Epithelial cell of prostate (primary cell): ENCODE measurements around the gene FAM83D.

Experiments
- DNase-seq: peaks from one replicate; pipeline ENCODE4 v3.0.0-alpha.2; 2011; ENCODE audit warnings: low read depth, low spot score
- H3K27ac ChIP-seq: fragments of 450-650 bp; 2 replicates; pipeline ENCODE4 v1.5.1; 2017; ENCODE audit warnings: mild to moderate bottlenecking

FAM83D gene

GRCh38 chr20:38893565-38894090, 32.6 kb upstream of the FAM83D start:
- no peak overlapping the region for H3K27ac ChIP-seq
- no peak for DNase-seq

DNA sequence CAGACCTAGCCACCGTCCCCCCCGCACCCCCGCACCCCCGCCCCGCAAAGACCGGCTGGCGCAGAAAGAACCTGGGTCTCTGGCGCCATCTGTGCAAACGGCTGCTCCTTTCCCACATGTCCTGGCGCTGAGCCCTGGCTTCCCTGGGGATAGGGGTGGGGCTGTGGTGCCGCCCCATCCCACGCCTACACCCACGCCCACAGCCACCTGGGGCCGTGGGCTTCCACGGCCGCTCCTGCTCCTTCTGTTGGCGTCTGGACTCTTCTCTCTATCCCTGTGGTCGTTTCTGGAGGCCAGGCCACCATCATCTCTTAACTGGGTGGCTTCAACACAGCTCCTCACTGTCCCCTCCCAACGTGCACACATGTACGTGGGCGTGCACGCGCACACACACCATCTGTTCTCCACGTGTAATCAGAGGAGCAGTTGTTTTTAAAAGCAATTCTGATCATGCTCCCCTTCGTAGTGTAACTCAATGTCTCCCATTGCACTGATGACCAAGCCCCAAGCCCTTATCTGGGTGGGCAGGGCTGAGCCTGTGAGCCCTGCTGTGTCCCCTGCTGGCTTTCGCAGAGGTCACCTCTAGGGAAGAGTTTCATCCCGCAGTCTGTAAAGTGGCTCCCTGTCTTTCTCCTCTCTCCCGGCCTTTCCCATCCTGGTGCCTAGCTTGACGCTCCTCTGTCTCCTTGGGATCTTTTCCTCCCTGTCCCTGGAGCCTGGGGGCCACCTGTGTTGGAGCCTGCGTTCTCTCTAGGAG, 31.9 kb upstream of the FAM83D start:
- no peak overlapping the region for H3K27ac ChIP-seq
- no peak for DNase-seq

- H3K27ac ChIP-seq, result no peak overlapping the region
- no peak for DNase-seq
These were observed 30.9 kb upstream of the FAM83D start for GRCh38 chr20:38895098-38895949.

DNA sequence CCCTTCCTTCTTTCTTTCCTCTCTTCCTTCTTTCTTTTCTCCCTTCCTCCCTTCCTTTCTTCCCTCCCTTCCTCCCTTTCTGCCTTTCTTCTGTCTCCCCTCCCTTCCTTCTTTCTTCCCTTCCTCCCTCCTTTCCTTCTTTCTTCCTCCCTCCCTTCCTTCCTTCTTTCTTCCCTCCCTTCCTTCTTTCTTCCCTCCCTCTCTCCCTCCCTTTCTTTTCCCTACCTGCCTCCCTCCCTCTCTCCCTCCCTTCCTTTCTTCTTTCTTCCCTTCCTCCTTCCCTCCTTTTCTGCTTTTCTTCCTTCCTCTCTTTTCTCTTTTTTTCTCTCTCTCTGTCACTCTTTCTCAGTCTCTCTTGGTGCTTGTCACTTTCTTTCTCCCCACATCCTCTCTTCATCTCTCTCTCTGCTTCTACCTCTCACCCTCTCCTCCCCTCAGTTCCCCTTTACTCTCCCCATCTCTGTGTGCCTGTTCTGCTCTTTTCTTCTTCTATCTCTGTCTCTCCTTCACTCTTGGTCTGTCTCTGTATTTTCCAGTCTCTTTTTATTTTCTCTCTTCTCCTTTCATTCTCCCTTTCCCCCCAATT, 30.1 kb upstream of the FAM83D start:
- H3K27ac ChIP-seq, result no peak overlapping the region
- no peak for DNase-seq

- DNase-seq, result no peak
- H3K27ac ChIP-seq, result no peak overlapping the region
These were observed 28.9 kb upstream of the FAM83D start for GRCh38 chr20:38897267-38897666.

DNA sequence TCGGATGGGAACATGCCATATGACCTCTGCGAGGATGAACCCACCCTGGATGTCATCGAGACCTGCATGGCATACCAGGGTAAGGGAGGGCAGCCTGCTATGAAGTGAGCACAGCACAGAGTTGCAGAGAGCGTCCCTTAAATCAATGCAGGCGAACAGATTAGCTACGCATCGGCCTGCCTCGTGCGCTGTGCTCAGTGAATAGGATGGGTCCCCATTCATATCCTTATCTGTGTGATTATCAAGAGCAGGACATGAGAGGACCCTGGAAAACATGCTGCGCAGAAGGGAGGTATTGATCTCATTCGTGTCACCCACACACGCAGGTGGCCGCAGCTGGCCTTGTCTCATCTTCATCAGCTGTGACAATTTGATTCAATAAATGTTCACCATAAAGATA, 25.6 kb upstream of the FAM83D start:
- H3K27ac ChIP-seq, result no peak overlapping the region
- DNase-seq, result no peak

- DNase-seq, result no peak
- H3K27ac ChIP-seq, result no peak overlapping the region
These were observed 23.6 kb upstream of the FAM83D start for GRCh38 chr20:38902601-38903000.

DNA sequence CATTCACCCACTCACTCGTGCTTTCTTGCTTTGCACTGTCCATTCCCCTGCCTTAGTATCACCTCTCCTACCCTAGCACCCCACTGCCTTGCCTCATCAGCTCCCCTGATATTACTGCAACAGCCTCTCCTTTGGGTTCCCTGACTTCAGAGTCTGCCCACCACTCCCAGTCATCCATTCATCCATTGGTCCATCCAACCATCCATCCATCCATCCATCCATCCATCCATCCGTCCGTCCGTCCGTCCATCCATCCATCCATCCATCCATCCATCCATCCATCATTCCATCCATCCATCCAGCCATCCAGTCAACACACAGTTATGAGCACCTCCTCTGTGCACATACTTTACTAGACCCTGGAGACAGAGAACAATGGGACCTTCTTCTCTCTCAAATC, 22.9 kb upstream of the FAM83D start:
- H3K27ac ChIP-seq, result no peak overlapping the region
- no peak for DNase-seq

DNA sequence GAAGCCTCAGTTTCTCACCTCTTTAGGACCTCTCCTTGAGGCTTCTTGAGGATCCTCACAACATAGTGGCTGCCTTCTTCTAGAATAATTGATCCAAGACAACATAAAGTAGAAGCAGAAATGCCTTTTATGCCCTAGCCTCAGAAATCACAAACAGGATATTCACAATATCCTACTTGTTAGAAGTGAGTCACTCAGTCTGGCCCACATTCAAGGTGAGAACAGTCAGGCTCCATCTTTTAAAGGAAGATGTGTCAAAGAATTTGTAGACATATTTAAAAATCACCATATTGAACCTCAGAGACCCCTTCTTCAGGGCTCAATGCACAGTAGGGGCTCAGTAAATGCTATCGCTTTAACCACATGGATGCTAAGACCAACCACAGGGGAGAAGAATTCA, 20.8 kb upstream of the FAM83D start:
- no peak for DNase-seq
- H3K27ac ChIP-seq, result no peak overlapping the region

DNA sequence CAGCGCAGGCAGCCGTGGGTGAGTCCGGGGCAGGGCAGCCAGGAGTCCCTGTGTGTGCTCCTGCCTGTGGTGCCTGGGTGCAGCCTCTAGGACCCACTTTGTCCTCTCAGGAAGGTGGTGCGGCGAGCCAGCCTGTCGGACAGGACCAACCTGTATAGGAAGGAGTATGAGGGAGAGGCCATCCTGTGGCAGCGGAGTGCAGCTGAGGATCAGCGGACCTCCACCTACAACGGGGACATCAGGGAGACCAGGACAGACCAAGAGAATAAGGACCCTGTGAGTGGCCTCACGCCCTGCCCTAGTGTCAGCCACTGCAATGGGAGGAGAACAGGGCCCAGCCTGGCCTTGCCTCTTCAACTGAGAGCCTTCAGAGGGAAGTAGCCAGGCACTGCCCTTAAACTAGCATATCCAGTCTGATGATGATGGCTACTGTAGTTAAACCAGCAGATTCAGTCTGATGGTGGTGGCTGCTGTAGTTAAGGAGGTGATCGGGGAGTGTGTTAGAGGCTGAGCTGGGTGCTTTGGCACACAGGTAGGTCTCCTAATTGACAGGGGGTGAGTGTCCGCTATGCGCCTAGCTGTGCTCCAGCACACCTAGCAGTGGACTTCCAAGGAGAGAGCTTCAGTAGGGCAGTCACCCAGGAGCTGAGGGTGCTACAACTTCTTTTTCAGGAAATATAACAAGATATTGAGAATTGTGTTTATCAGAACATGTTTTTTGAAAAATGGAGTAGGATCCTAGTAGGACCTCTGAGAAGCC, 18.1 kb upstream of the FAM83D start:
- H3K27ac ChIP-seq, result no peak overlapping the region
- no peak for DNase-seq

- no peak overlapping the region for H3K27ac ChIP-seq
- DNase-seq, result no peak
These were observed 10.9 kb upstream of the FAM83D start for GRCh38 chr20:38915355-38915754.

- no peak overlapping the region for H3K27ac ChIP-seq
- no peak for DNase-seq
These were observed 8.6 kb upstream of the FAM83D start for GRCh38 chr20:38917657-38918056.

GRCh38 chr20:38918172-38918571, 8.0 kb upstream of the FAM83D start:
- DNase-seq, result no peak
- H3K27ac ChIP-seq, result no peak overlapping the region

DNA sequence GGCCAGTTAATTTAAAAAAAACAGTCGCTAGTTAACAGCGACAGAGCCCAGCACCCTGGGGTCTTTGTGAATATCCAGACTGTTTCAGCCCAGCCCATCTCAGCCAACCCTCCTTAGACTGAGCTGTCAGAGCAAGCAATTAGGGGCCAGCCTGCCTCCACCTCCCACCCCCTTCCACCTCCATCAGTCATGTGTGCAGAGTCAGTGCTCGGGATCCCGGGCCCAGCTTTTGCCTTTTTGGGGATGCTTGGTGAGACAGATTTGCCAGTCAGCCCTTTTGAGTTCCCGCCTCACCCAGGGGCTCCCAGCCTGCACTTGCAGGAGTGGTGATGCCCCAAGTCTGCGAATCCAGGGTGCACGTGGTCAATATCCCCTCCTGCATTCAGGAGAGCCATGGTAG, 6.5 kb upstream of the FAM83D start:
- DNase-seq, result no peak
- no peak overlapping the region for H3K27ac ChIP-seq

- no peak overlapping the region for H3K27ac ChIP-seq
- no peak for DNase-seq
These were observed 5.8 kb upstream of the FAM83D start for GRCh38 chr20:38920411-38920810.

- no peak overlapping the region for H3K27ac ChIP-seq
- DNase-seq, result no peak
These were observed 5.4 kb upstream of the FAM83D start for GRCh38 chr20:38920851-38921250.

DNA sequence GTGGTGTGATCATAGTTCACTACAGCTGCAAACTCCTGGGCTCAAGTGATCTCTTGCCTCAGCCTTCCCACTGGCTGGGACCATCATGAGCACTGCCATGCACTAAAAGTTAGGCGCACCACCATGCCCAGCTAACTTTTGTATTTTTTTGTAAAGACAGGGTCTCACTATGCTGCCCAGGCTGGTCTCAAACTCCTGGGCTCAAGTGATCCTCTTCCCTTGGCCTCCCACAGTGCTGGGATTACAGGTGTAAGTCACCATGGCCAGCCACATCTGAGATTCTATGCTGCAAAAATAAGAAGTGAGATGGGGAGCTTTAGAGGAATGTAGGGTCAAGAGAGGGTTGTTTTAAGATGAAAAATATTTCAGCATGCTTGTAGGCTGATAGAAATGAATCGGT, 1.5 kb upstream of the FAM83D start:
- no peak overlapping the region for H3K27ac ChIP-seq
- no peak for DNase-seq

- DNase-seq, result no peak
- no peak overlapping the region for H3K27ac ChIP-seq
These were observed 858 bp downstream of the FAM83D start for GRCh38 chr20:38926934-38927616.

DNA sequence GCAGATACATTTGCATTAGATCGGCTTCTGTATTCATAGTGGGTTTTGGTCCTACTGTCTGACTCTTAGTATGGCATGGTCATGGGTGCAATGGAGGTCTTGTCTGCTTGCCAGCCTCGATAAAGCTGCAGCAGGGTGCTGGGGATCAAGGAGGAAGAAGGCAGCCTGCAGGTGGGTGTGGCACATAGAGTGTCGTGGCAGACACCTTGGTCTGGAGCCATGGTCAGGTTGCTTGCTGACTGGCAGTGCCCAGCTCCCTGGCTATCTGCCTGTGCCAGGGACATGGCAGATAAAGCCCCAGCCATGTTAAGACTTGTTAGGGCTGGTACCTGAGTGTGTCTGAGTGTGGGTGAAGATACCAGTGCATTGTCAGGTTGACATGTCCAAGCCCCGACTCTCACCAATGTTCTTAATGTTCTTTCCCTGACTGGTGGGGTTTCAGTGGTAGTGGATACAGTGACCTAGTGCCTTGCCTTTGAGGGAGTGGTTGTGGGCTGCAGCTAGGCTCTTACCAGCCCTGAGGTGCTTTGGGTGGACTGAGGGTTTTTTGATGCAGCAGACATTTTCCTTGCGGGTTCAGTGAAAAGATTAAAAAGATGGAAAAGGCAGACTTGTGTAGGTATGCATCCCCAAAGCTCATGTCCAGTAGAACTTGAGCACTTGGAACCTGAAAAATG, 1.8 kb downstream of the FAM83D start:
- DNase-seq, result peak; percentile 18

More for the DNA sequence above, 1.8 kb downstream of the FAM83D start:
- H3K27ac ChIP-seq, result no peak overlapping the region
